ENCODE results near the gene HOXB7. TPM values are rescaled to one million over a fixed set of nuclear protein-coding genes. Genes with fewer than 3 reads are reported as not detected.

The HOXB7 gene
- total RNA-seq, 1 donor from 2014 or later = 0.16 TPM

DNA sequence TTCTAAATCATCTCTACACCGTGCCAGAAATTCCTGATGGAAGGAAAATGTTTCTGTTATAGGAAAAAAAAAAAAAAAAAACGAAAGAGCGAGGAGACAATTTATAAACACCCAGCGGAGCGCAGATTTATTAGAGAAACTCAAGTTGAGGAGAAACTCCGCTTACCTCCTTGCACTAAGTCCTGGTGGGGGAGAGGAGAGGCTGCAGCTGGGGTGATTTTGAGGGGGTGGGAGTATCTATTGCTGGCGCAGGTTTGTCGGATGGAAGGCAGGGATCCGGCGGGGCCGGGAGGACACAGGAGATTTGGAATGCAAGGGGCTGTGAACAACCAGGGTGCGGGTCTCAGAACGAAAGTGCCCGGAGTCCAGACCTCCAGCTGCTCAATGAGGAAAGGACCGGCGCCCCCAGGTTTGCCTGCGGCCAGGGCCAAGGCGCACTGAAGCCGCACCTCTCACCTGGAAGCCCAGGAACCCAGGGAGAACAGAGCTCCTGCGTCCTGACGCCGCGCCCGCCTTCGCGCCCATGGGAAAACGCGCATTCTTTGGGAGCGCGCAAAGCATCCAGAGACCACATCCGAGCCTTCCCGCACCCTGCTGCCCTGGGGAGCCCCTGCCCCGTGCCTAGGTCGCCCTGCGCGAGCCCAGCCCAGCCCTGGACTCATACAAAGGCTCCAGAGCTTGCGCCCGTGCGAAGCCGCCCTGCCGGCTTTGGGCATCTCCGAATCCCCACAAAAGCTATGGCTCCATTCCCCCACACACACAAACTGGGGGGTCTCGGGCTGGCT lies 6.8 kb upstream of the HOXB7 start:
- H3K4me3 ChIP-seq = no peak overlapping the region
- no peaks in the 10 kb centered on the region for H3K9me3 ChIP-seq (replicated peaks)
- H3K4me1 ChIP-seq = peaks cover 33% of the 10 kb centered on the region
- peaks cover 100% of the 10 kb centered on the region for H3K27me3 ChIP-seq (ENCODE audit: low read depth)
- intact Hi-C loops (cut with micrococcal nuclease) = loop anchor here (10.0 kb wide), 1 partner anchor 283 kb away; no protein-coding TSS in a partner anchor
- no peaks in the 10 kb centered on the region for H3K36me3 ChIP-seq
- TF ChIP-seq, protein P1, sequence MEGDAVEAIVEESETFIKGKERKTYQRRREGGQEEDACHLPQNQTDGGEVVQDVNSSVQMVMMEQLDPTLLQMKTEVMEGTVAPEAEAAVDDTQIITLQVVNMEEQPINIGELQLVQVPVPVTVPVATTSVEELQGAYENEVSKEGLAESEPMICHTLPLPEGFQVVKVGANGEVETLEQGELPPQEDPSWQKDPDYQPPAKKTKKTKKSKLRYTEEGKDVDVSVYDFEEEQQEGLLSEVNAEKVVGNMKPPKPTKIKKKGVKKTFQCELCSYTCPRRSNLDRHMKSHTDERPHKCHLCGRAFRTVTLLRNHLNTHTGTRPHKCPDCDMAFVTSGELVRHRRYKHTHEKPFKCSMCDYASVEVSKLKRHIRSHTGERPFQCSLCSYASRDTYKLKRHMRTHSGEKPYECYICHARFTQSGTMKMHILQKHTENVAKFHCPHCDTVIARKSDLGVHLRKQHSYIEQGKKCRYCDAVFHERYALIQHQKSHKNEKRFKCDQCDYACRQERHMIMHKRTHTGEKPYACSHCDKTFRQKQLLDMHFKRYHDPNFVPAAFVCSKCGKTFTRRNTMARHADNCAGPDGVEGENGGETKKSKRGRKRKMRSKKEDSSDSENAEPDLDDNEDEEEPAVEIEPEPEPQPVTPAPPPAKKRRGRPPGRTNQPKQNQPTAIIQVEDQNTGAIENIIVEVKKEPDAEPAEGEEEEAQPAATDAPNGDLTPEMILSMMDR (IDR thresholded peaks at IDR 0.05; ENCODE audit: borderline replicate concordance) = no peak
- no peak overlapping the region for H3K27ac ChIP-seq (replicated peaks)
- DNase-seq = no peak

DNA sequence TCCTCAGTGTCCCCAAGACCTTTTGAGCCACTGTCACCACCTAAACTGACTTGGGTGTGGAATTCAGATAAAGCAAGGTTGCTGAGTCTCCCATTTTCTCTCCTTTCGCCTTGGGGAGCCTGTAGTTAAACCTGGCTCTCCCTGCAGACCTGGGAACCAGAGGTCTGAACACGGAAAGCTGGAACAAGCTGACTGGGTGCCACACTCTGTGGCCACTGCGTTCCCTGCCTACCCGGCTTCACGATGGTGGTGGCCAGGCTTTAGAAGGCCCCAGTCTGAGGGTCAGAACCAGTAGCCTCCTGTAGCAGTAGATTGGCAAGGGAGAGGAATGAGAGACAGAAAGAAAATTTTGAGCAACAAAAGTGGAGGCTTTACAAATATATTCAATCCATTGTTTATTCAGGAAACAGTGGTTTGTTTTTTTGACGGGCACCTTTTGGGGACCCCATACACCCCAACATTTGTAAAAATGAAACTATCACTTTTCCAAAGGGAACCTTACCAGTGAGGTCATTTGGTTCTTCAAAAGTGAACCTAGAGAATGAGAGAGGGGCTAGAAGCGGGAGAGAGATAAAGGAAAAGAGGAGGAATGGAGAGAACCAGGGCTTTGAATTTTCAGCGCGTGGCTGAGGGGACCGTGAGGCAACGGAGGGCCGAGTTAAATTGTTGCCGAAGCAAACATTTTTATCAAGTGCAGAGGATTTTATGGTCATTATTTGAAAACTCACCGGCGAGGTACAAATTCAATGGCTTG lies 6.1 kb upstream of the HOXB7 start:
- TF ChIP-seq, protein P1 (IDR thresholded peaks at IDR 0.05; ENCODE audit: borderline replicate concordance) = no peak
- intact Hi-C loops (cut with micrococcal nuclease) = loop anchor here (10.0 kb wide), 1 partner anchor 282 kb away; no protein-coding TSS in a partner anchor
- peaks cover 40% of the 10 kb centered on the region for H3K4me1 ChIP-seq
- H3K9me3 ChIP-seq (replicated peaks) = no peaks in the 10 kb centered on the region
- H3K27me3 ChIP-seq (ENCODE audit: low read depth) = peaks cover 100% of the 10 kb centered on the region
- no peaks in the 10 kb centered on the region for H3K36me3 ChIP-seq
- H3K4me3 ChIP-seq = no peak overlapping the region
- no peak for DNase-seq
- no peak overlapping the region for H3K27ac ChIP-seq (replicated peaks)

DNA sequence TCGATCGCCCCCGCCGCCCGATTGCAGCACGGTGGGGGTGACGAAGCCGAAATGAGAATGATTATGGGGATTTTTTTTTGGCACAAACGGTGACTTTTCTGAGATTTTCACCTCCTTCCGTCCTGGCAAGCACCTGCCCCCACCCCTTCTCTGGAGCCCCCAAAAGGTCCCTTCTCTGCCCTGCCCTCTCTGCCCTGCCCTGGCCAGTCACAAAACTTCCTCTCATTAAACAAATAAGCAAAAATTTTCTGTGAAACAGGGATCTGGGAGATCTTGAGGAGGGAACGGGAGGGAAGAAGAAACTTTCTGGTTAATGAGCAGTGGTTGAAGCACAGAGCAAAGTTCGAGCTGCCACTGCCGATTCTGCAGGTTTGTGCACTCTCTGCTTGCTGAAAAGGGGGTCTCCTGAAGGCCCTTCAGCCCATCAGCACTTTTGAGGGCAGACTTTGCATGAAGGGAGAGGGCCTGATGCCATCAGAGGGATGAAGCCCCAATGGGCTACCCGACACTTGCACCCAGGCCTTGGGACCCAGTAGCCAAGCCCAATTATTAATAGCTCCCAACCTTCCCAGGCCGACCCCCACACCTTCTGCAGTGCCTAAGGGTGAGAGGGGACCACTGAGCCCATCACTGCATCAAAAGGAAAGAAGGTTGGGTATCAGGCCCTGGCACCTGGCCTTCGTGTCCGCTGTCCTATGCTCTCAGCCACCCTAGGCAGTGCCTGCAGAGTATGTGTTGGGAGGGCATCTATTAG lies 5.3 kb upstream of the HOXB7 start:
- Histone ChIP-seq H3K4me1 (peaks cover 47% of the 10 kb centered on the region), H3K36me3 (no peaks in the 10 kb centered on the region), H3K9me3 (replicated peaks) (no peaks in the 10 kb centered on the region), H3K27me3 (ENCODE audit: low read depth) (peaks cover 100% of the 10 kb centered on the region), H3K27ac (replicated peaks) (no peak overlapping the region), H3K4me3 (no peak overlapping the region)
- TF ChIP-seq, protein P1 (IDR thresholded peaks at IDR 0.05; ENCODE audit: borderline replicate concordance) = no peak
- DNase-seq = no peak
- intact Hi-C loops (cut with micrococcal nuclease) = loop anchor here (10.0 kb wide), 1 partner anchor 281 kb away; no protein-coding TSS in a partner anchor

DNA sequence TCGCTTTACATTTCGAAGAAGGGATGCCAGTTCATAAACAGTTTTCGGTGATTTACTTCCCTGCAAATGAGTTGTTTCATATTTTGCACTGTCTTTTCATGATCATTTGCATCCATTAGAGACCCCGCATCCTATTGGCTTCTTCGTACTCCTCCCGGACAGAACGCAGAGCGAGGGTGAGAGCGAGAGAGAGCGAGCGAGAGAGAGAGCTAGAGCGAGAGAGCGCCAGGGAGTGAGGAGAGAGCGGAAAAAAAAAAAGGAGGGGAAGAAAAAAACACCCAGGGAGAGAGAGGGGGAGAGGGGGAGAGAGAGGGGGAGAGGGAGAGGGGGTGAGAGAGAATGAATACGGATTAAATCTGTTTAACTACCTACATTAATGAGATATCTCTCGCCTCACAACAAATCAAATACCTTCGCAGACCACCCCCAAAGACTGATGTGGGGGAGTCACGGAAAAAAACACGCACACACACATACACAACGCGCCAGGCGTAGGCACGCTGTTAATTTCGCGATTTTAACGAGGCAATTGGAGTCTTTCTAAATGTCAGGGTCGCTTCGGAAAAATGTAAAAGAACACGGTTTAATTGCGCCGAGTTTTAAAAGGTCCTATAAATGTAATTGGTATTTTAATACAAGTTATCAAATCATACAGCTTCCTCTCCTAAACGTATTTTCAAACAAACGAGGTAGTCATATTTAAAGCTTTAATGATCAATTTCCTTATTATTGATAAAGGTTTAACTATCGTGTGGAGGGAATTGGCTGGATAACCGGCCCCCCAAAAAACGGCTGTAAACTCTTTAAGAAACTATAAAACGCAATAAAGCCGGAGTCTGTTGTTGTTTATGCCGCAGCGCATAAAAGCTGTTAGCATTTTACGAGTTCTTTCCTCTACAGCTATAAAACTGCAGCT lies 4.5 kb upstream of the HOXB7 start, which contains the start of gene HOXB8:
HOXB8 (minus strand) TSS at position 246 of the 916 bp plus-strand sequence. CDS start 588 bp downstream, outside the sequence.
- Histone ChIP-seq H3K27me3 (ENCODE audit: low read depth) (peaks cover 100% of the 10 kb centered on the region), H3K27ac (replicated peaks) (no peak within 1 kb of the TSS), H3K4me3 (peak within 1 kb of the TSS; percentile 35), H3K9me3 (replicated peaks) (no peaks in the 10 kb centered on the region), H3K4me1 (peaks cover 55% of the 10 kb centered on the region), H3K36me3 (no peaks in the 10 kb centered on the region)
- TF ChIP-seq, protein P1 (IDR thresholded peaks at IDR 0.05; ENCODE audit: borderline replicate concordance) = no peak
- intact Hi-C loops (cut with micrococcal nuclease) = loop anchor here (10.0 kb wide), 1 partner anchor 281 kb away; no protein-coding TSS in a partner anchor
- DNase-seq = no peak

All from left ventricle myocardium inferior (tissue), 1 donor.